ENCODE measurements around the gene PTPRCAP.
A peak's percentile ranks its signal among the peaks of the same experiment; 100 is the strongest.
"Not testable (repeated sequence)": the region's sequence is repeated elsewhere in the genome, so short reads cannot be mapped to it uniquely, and the experiment has no call there.

PTPRCAP gene

DNA sequence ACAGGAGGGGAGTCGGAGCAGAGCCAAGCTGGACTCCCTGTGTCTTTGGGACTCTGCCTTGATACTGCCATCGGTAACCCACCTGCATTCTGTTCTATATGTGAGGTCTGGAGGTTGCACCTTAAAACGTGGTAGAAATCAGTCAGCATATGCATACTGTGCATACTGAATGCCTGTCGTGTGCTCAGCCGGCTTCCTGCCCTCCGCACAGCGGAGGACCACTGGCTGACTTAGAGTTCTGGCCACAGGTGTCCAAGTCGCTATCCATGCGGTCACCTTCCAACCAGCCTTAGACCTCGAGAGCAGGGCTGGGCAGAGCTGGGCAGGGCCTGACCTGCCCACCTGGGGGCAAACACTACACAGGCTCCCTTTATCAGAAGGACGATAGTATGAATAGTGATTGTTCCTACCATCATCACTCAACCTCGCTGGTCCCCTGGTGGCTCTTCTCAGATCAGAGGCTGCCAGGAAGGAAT is 29.8 kb downstream of the PTPRCAP start:
- DNase-seq = no peak

DNA sequence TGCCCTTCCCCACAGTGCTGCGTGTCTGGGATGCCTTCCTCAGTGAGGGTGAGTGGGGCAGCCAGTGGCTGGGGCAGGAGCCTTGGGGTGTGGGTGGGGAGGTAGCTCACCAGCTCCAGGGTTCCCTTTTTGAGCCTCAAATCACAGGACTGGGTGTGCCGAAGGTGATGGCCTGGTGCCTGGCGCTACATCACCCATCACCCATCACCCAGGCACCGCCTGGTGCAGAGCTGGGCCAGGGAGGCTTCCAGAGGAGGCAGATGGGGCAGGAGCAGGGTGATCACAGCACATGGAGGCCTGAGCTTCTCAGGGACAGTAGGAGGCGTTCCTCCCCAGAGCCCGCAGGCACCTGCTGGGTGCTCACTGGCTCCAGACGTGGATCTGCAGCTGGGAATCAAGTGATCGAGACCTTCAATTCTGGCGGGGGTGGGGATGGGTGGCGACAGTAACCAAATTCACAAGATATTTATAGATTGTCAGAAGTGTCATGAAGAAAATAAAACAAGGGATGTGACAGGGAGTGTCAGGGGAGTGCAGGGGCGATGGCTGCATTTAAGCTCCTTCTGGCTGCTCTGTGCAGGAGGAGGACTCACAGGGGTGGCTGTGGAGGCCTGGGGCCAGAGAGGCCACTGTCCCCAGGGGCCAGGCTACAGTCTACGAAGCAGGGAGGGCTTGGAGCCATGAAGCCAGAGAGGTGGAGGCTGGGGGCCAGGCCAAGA is 30.4 kb downstream of the PTPRCAP start:
- no peak for DNase-seq

DNA sequence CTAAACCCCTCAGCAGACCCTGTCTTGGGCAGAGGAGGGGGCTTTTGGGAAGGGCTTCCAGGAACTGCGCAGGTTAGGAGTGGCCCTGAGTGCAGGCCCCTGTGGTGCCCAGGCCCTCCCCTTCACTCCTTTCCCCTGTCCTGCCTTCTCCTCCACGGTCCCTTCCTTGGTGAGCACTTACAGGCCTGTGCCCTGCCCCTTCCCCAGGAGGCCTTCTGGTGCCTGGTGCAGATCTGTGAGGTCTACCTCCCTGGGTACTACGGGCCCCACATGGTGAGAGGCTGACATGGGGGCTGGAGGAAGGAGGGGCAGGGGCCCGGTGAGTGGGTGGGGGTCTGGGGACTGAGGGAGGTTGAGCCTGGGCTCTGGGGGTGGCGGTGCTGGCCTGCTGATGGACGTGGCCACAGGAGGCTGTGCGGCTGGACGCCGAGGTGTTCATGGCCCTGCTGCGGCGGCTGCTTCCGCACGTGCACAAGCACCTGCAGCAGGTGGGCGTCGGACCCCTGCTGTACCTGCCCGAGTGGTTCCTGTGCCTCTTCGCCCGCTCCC is 31.0 kb downstream of the PTPRCAP start:
- DNase-seq = no peak

DNA sequence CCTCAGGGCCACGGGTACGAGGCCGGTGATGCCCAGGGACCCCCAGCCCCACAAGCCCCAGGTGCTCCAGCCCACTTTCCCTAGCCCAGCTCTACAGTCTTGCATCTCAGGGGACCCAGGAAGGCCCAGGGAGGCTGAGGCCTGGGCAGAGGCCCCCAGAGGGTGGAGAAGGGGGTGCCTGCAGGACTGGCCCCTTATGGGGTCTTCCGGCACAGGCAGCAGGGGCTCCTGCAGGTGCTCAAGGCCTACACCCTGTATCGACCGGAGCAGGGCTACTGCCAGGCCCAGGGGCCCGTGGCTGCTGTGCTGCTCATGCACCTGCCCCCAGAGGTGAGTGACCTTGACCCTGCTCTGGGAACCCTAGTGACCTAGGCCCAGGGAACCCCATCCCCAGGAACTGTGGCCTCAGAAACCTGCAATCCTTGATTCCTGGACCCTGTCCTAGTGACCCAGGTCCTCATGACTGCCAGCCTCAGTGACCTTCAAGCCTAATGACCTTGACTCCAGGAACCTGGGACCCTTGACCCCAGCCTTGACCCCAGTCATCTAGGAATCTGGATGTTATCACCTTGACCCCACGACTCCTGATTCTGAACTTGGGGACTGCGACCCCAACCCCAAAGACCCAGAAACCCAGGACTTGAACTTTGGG is 31.7 kb downstream of the PTPRCAP start:
- DNase-seq = no peak

DNA sequence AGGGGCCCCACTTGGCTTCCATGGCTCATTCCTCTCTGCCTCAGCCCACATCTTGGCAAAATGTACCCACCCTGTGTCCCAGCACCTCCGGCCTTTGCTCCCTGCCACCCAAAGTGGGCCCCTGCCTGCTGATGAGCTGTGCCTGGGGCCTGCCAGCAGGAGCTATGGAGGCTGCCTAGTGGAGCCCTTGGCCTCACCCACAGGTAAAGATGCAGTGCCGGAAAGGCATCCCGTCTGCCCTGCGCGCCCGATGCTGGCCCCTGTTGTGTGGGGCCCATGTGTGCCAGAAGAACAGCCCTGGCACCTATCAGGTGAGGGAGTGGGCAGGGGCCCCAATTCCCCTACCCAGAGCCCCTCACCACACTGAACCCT is 32.3 kb downstream of the PTPRCAP start:
- DNase-seq = no peak

DNA sequence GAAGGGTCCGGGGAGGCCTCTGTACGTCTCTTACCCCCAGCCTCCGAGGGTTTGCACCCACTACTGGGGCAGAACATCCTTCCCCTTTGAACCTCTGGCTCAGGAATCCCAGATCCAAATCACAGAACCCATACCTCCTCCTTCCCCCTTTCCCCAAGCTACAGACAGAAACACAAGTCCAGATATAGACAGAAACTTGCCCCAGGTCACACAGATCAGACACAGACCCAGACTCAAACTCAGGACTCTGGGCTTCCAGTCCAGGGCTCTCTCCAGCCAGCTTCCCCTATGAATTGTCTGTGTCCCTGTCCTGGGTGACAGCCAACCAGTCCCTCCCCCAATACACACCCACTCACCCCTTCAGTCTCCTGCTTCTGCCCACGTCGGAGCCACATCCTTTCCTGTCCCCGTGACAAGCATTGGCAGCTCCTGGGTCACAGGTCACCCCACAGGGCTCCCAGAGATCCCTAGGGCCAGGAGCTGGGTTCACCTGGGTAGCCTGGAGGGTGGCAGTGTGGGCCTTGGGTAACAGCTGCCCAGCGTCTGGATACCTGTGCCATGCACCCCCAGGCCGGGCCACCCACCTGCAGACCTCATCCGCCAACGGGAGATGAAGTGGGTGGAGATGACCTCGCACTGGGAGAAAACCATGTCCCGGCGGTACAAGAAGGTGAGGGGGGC is 32.8 kb downstream of the PTPRCAP start:
- no peak for DNase-seq

DNA sequence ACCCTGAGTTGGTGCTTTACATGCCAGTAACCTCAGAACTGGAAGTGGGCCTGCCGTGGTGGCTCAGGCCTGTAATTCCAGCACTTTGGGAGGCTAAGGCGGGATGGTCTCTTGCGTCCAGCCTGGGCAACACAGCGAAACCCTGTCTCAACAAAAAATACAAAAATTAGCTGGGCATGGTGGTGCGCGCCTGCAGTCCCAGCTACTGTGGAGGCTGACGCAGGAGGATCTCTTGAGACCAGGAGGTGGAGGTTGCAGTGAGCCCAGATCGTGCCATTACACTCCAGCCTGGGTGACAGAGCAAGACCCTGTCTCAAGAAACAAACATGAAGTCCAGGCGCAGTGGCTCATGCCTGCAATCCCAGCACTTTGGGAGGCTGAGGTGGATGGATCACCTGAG is 34.4 kb downstream of the PTPRCAP start:
- DNase-seq = not testable (repeated sequence)

DNA sequence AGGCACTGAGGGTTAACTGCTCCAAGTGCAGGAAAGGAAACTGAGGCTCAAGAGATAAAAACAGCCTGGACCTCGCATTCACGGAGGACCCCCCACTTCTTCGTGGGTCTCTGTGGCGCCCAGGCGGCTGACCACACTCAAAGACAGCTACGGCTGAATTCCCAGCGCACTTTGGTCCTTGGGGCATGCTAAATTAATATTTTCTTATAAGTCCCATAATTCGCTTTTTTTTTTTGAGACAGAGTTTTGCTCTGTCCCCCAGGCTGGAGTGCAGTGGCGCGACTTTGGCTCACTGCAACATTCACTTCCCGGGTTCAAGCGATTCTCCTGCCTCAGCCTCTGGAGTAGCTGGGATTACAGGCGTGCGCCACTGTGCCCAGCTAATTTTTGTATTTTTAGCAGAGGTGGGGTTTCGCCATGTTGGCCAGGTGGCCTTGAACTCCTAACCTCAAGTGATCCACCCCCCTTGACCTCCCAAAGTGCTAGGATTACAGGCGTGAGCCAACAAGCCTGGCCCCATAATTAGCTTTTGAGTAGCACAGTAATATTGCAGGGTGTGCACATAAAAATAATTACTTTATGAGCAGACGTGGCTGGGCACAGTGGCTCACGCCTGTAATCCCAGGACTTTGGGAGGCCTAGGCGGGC is 35.2 kb downstream of the PTPRCAP start:
- DNase-seq = not testable (repeated sequence)

DNA sequence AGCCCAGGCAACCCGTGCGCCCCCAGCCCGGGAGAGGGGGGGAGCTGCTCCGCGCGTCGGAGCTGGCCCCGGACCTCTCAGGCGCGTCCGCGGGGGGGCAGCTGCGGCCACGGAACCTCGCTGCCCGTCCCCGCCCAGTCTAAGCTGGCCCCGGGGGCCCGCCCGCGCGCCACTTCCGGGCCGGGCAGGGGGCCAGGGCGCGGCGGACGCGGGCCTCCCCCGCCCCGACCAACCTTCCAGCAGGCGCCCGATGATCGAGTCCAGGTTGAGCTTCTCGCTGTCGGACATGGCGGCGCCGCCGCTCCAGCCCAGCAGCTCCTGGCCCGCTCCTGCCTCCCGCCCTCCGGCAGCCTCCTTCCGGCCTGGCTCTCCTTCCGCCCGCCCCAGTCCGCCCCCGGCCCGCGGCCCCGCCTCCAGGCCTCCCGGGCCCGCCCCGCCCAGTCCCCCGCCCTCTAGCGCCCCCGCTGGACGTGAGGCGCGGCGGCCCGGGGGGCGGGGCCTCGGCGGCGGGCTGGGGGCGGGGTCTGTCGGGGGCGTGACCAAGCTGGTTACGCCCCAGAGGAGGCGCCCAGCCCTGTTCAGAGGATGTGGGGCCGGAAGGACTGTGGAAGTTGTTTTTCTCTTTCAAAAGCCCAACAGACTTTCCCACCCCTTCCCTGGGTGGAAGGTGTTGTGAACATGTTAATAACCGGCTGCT is 35.8 kb downstream of the PTPRCAP start, which contains the start of gene PPP1CA:
Gene PPP1CA (minus strand): TSS at position 364 of the 697 bp plus-strand sequence. CDS start 76 bp downstream, at position 288.
- peak; percentile 81 to 93 for DNase-seq

DNA sequence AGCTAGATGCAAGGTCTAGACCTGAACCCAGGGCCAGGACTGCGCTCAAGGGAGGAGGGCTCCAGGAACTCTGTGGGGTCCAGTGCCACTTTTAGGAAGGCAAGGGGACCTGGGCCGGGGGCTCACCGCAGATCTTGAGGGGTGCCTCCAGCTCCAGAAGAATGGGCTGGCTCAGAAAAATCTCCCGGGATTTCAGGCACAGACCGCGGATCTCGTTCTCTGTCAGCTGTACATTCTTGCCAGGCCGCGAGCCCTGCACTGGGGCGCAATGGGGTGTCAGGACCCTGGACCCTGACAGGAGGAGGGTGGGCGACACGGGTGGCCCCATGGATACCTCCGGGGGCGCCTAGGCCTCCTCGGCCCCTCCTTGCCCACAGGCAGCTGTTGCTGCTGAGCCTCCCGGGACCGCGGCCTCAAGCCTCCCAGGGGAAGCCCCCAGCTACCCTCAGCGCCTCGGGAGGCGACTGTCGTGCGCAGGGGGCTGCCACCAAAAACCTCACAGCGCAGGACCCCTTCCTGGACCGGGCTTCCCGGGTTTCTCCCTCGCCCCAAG is 36.5 kb downstream of the PTPRCAP start:
- no peak for DNase-seq

DNA sequence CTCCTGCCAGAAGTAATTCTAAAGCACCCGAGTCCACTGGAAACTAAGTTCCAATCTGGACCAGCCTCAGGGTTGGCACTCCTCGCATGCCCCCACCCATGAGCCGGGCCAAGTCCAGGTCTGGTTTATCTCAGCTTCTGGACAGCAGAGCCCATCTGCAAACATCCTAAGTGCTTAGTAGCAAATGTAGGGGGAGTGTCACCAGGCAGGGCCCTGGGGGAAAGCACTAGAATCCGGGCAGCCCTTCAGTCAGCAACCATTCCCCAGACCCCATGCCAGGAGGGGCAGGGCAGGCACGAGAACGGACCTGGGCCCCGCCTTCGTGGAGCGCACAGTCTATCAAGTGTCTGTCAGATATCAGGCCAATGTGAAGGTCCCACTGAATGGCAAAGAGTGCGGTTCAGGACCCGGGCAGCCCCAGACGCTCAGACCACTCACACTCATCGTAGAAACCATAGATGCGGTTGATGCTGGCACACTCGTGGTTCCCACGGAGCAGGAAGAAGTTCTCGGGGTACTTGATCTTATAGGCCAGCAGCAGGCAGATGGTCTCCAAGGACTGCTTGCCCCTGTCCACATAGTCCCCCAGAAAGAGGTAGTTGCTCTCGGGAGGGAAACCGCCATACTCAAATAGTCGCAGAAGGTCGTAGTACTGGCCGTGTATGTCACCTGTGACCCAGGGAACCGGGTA is 37.1 kb downstream of the PTPRCAP start:
- DNase-seq = peak; percentile 23

DNA sequence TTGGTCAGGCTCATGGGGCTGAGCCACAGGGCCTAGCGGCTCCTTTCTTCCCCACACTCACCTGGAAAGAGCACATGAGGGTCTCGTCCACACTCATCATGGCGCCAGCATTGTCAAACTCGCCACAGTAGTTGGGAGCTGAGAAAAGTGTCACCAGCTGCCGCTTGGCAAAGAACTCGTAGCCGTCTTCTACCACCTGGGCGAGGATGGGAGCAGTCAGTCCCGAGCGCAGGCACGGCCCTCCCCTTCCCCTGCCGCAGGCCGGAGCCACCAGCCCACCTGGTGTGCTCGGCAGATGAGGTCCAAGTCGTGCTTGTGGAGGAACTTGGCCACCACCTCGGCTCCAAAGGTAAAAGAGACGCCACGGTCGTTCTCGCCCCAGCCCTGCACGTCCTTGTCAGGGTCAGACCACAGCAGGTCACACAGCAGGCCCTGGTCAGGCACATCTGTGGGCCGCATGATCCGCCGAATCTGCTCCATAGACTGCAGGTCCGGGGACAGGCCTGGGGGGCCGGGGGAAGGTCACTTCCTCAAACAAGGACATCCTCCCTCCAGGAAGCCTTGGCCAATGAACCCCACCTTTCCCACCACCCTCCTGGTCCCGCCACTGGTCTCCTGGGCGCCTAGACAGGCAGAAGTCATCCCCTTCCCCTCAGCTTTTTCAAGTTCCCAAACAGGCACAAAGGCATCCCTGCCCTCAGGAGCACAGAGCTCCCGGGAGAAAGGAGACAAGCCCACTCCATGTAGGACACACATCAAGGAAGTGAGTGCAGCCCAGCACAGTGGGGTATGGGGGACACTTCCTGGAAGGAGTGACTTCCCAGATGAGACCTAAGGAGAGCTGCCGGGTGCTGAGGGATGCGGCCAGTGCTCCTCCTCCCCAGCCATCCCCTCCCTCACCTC is 38.6 kb downstream of the PTPRCAP start:
- no peak for DNase-seq

DNA sequence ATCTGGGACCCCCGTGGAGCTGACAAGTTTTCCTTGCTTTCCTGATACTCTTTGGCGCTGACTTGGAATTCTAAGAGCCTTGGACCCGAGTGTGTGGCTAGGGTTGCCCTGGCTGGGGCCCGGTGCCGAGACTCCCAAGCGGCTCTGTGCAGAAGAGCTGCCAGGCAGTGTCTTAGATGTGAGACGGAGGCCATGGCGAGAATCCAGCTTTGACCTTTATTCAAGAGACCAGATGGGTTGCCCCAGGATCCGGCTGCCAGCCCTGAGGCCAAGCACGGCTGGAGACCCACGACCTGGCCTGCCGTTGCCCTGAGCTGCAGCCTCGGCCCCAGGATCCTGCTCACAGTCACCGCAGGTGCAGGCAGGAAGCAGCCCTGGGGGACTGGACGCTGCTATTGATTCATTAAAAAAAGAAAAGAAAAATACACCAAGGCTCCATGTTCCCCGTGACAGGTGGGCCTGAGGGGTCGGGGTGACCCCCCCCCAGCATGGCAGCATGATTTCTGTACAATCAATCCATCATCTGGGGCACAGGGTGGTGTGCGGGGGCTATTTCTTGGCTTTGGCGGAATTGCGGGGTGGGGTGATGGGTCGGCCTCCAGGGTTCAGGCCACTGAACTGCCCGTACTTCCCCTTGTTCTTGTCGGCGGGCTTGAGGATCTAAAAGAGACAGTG is 39.4 kb downstream of the PTPRCAP start:
- no peak for DNase-seq

DNA sequence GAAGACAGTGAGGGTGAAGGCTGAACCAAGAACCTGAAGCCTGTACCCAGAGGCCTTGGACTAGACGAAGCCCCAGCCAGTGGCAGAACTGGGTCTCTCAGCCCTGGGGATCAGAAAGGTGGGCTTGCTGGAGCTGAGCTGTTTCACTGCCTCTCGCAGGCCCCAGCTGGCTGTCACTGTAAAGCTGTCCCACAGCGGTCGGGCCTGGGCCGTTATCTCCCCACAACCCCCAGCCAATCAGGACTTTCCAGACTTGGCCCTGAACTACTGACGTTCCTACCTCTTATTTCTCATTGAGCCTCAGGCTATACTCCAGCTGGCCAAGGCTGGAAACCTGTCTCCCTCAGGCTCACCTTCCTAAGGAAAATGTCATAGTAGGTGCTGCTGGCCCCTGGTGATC is 39.9 kb downstream of the PTPRCAP start:
- no peak for DNase-seq

DNA sequence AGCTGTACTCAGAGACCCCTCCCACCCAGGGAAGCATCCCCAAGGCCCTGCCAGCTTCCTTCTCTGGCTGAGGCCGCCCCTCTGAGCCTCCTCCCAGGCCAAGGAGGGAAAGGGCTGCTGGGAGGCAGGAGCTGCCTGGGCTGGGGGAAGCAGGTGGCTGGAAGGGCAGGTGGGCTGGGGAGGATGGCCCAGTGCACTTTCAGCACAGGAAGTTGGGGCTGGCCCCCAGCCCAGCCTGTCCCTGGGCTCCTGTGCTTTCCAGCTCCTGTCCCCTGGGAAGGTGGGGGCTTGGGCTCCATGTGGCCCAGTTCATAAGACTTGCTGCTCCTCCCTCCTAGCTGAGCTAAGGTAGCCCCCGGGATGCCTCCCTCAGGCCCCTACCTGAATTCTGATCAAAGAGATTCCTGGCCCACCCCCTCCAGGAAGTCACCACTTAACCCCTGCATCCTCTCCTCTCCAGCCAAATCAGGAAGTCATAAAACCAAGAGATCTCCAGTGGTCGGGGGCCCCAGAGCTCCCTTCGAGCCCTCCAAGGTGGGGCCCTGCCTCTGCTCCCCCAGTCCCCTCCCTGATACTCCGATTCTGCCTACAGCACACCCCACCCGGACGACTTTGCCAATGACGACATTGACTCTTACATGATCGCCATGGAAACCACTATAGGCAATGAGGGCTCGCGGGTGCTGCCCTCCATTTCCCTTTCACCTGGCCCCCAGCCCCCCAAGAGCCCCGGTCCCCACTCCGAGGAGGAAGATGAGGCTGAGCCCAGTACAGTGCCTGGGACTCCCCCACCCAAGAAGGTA is 40.7 kb downstream of the PTPRCAP start:
- no peak for DNase-seq

DNA sequence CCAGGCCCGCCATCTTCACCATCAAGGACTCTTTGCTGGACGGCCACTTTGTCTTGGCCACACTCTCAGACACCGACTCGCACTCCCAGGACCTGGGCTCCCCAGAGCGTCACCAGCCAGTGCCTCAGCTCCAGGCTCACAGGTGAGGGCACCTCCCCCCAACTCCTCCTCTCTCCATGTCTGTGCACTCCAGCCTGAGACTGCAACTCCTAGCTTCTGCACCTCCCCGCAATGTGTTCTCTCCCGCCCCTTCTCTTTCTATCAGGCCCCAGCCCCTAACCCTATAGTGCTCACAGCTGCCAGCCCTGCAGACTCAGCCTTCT is 41.3 kb downstream of the PTPRCAP start:
- DNase-seq = no peak

DNA sequence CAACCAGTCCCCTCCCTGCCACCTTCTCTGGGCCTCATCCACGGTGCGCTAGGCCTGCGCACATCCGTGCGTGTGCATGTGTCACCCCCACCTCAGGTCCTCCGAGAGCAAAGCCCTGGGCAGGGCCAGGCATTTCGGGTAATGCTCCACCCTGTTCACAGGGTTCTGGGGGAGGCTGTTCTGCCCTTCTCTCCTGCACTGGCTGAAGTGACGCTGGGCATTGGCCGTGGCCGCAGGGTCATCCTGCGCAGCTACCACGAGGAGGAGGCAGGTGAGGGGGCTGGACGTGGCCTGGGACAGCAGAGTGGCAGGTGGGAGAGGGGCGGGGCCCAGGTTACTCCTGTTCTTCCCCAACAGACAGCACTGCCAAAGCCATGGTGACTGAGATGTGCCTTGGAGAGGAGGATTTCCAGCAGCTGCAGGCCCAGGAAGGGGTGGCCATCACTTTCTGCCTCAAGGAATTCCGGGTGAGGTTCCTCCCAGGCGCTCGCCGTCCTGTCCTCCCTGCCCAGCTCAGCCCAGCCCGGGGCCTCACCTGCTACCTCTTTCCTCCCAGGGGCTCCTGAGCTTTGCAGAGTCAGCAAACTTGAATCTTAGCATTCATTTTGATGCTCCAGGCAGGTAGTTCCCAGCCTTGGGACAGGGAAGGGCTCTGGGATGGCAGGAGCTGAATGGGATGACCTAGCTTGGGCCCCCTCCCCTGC is 41.8 kb downstream of the PTPRCAP start:
- no peak for DNase-seq

DNA sequence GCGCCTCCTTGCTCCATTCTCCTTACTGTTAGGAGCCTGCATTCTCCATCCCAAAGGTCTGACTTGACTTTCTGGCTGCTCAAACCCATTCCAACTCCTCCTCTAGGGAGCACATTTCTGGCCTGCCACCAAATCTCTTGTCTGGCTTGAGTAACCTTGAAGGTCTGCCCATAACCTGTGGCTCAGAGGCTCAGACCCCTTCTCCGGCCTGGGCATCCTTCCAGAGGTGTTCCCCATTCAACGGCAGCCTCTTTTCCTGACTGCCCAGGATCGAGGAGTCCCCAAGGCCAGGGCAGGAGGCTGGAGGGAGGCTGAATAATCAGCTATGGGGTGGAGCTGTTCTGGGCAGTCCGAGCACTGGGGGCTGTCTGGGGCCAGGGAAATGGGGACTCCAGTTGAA is 43.5 kb downstream of the PTPRCAP start:
- no peak for DNase-seq

Measured in AML-193 (cell line).